Measurements from ENCODE around the gene MTOR.

MTOR gene

DNA sequence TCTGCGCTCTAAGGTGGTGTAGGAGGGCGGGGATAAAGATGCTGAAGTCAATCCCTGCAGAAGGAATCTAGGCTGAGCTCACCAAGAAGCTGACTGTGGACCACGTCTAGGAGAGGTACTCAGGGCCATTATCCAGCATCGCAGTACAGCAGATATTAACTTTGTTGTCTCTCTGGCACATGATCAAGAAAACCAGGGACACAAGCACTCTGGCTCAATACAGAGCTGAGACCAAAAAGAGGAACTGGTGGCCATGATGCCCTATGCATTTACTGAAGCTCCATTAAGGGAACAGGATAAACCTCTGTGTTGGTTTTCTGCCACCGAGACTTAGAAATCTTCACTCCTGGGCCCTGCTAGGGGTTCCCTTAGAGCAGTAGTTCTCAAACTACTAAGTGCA is 111.2 kb downstream of the MTOR start:
- no peaks in the 10 kb centered on the region for H3K36me3 ChIP-seq (ENCODE audit: control insufficient read depth, insufficient read depth, low read length)
- H3K9ac ChIP-seq (ENCODE audit: low read length) = no peak overlapping the region
- H3K4me1 ChIP-seq (ENCODE audit: control insufficient read depth, insufficient read depth, low read length) = no peaks in the 10 kb centered on the region
- no peaks in the 10 kb centered on the region for H3K27me3 ChIP-seq (ENCODE audit: control insufficient read depth, insufficient read depth, low read length)
- H3K9me3 ChIP-seq (ENCODE audit: control insufficient read depth, low read length) = no peaks in the 10 kb centered on the region
- H3K4me3 ChIP-seq (ENCODE audit: low read length) = no peak overlapping the region

DNA sequence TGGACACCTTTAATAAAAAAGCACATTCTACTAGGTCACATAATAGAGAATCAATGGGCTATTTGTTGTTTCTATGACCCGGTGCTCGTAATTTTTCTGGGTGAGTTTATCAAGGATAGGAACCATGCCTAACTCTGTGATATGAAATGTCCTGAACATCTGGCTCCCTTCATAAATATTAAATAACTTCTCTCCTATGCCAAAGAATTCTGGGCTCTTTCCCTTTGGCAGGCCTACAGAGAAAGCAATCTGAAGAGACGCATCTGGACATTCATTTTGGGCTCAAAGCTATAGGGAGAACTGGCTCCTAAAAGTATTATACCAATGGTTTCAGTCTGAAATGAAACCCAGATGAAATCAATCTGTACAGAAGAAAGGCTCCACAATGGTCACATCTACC is 112.0 kb downstream of the MTOR start:
- Histone ChIP-seq H3K9ac (ENCODE audit: low read length) (no peak overlapping the region), H3K9me3 (ENCODE audit: control insufficient read depth, low read length) (no peaks in the 10 kb centered on the region), H3K36me3 (ENCODE audit: control insufficient read depth, insufficient read depth, low read length) (no peaks in the 10 kb centered on the region), H3K4me1 (ENCODE audit: control insufficient read depth, insufficient read depth, low read length) (no peaks in the 10 kb centered on the region), H3K4me3 (ENCODE audit: low read length) (no peak overlapping the region), H3K27me3 (ENCODE audit: control insufficient read depth, insufficient read depth, low read length) (no peaks in the 10 kb centered on the region)

DNA sequence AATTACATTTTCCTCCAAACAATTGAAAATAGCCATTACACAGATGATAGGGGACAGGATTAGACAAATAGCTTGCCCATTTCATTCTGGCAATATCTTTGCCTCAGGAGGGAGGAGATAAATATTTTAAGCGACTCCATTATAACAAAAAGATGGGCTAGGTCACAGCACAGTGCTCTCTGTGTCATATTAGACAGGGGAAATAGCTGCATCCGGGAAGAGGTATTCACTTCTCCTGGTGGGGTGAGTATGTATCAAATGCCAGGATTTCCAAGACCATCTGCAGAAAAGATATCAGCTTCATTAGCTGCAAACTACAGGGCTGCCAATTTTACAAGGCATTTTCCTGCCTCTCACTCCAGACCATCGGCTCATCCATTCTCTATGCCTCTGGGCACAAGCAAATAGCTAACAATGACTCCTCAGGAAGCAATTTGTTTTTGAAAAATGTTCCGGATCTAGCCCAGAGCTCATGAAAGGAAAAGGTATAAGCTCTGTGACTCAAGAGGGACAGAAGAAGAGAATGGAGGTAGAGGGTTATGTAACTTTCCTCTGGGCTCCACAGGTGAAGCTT is 115.1 kb downstream of the MTOR start:
- no peak overlapping the region for H3K4me3 ChIP-seq (ENCODE audit: low read length)
- H3K36me3 ChIP-seq (ENCODE audit: control insufficient read depth, insufficient read depth, low read length) = no peaks in the 10 kb centered on the region
- no peaks in the 10 kb centered on the region for H3K9me3 ChIP-seq (ENCODE audit: control insufficient read depth, low read length)
- H3K27me3 ChIP-seq (ENCODE audit: control insufficient read depth, insufficient read depth, low read length) = no peaks in the 10 kb centered on the region
- H3K4me1 ChIP-seq (ENCODE audit: control insufficient read depth, insufficient read depth, low read length) = no peaks in the 10 kb centered on the region
- H3K9ac ChIP-seq (ENCODE audit: low read length) = no peak overlapping the region

DNA sequence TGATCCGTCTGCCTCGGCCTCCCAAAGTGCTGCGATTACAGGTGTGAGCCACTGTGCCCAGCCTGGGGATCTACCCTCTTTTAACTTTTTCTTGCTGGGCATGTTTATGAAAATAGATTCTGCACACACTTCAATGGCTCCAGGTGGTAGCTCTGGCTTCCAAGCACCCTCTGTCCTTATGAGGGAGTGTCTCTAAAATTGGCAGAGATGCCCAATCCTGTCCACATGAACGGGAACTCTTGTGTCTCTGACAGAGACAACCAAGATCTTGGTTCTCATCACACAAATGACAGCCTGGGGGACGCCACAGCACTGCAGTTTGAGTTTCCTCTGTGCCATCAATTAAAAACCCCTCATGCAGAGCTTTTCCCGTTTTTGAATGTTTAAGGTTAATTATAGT is 116.6 kb downstream of the MTOR start:
- Histone ChIP-seq H3K36me3 (ENCODE audit: control insufficient read depth, insufficient read depth, low read length) (no peaks in the 10 kb centered on the region), H3K27me3 (ENCODE audit: control insufficient read depth, insufficient read depth, low read length) (no peaks in the 10 kb centered on the region), H3K9ac (ENCODE audit: low read length) (no peak overlapping the region), H3K4me1 (ENCODE audit: control insufficient read depth, insufficient read depth, low read length) (no peaks in the 10 kb centered on the region), H3K4me3 (ENCODE audit: low read length) (no peak overlapping the region), H3K9me3 (ENCODE audit: control insufficient read depth, low read length) (no peaks in the 10 kb centered on the region)

DNA sequence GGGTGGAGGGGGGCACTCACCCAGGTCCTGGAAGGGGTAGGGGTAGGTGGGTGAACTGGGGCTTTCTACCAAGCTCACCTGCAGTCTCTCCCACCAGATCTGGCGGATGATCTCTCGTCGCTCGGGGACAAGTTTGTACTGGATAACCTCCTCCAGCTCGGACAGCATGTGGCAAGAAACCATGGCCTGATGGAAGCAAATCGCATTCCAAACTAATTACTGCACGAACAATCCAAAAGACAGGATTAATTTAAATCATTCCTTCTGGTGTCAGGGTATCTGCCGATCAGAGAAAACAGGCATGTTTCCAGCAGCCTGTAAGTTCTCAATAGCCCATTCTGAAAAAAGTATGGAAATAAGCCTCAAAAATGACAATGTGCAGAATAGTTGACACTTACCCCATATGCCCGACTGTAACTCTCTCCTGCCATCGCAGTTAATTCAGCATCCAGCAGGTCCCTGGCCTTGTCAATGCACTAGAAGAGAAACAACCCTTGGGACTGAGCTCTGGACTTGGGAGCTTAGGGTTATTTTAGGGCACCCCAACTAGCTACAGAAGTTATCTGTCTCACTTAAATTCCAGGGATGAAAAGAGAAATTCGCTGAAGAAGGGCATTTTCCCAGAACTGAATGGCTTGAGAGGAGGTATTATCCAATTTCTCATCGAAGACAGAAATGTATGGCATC is 117.6 kb downstream of the MTOR start:
- H3K4me1 ChIP-seq (ENCODE audit: control insufficient read depth, insufficient read depth, low read length) = no peaks in the 10 kb centered on the region
- no peak overlapping the region for H3K4me3 ChIP-seq (ENCODE audit: low read length)
- H3K9ac ChIP-seq (ENCODE audit: low read length) = no peak overlapping the region
- no peaks in the 10 kb centered on the region for H3K9me3 ChIP-seq (ENCODE audit: control insufficient read depth, low read length)
- H3K36me3 ChIP-seq (ENCODE audit: control insufficient read depth, insufficient read depth, low read length) = no peaks in the 10 kb centered on the region
- H3K27me3 ChIP-seq (ENCODE audit: control insufficient read depth, insufficient read depth, low read length) = no peaks in the 10 kb centered on the region

DNA sequence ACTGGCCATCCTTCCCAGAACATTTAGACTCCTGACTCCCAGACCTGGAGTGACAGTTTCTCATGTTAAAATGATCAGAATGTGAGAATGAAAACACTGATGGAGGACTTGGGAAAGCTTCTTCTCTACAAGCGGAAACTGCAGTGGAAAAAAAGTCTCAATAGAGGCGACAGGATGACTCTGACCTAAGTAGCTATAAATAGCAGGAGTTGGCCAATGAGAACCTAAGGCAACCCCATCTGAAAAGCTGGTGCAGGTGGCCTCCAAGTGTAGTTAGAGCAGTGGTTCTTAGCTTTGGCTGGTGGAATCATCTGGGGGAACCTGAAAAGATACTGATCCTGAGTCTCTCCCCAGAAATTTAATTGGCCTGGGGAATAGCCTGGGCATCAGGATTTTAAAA is 118.4 kb downstream of the MTOR start:
- H3K4me3 ChIP-seq (ENCODE audit: low read length) = no peak overlapping the region
- H3K9me3 ChIP-seq (ENCODE audit: control insufficient read depth, low read length) = no peaks in the 10 kb centered on the region
- no peaks in the 10 kb centered on the region for H3K27me3 ChIP-seq (ENCODE audit: control insufficient read depth, insufficient read depth, low read length)
- H3K36me3 ChIP-seq (ENCODE audit: control insufficient read depth, insufficient read depth, low read length) = no peaks in the 10 kb centered on the region
- no peak overlapping the region for H3K9ac ChIP-seq (ENCODE audit: low read length)
- H3K4me1 ChIP-seq (ENCODE audit: control insufficient read depth, insufficient read depth, low read length) = no peaks in the 10 kb centered on the region

DNA sequence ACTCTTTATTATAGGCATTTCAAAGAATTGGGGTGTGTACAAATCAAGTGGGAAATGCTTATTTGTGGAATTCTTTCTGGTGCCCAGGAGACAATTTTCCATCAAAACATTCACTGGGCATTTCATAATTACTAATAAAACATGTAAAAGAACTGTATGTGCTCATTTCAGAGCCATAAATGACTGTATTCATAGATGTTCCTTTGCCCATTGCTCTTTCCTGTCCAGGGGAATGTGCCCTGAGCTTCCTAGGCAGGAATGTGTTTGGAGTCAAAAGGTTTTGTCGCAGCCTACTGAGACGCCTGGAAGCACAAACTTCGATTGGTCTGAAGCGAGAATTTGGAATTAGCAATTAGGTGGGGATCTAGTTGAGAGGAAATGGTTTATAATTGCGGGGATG is 119.0 kb downstream of the MTOR start:
- Histone ChIP-seq H3K36me3 (ENCODE audit: control insufficient read depth, insufficient read depth, low read length) (no peaks in the 10 kb centered on the region), H3K27me3 (ENCODE audit: control insufficient read depth, insufficient read depth, low read length) (no peaks in the 10 kb centered on the region), H3K4me3 (ENCODE audit: low read length) (no peak overlapping the region), H3K4me1 (ENCODE audit: control insufficient read depth, insufficient read depth, low read length) (no peaks in the 10 kb centered on the region), H3K9ac (ENCODE audit: low read length) (no peak overlapping the region), H3K9me3 (ENCODE audit: control insufficient read depth, low read length) (no peaks in the 10 kb centered on the region)

DNA sequence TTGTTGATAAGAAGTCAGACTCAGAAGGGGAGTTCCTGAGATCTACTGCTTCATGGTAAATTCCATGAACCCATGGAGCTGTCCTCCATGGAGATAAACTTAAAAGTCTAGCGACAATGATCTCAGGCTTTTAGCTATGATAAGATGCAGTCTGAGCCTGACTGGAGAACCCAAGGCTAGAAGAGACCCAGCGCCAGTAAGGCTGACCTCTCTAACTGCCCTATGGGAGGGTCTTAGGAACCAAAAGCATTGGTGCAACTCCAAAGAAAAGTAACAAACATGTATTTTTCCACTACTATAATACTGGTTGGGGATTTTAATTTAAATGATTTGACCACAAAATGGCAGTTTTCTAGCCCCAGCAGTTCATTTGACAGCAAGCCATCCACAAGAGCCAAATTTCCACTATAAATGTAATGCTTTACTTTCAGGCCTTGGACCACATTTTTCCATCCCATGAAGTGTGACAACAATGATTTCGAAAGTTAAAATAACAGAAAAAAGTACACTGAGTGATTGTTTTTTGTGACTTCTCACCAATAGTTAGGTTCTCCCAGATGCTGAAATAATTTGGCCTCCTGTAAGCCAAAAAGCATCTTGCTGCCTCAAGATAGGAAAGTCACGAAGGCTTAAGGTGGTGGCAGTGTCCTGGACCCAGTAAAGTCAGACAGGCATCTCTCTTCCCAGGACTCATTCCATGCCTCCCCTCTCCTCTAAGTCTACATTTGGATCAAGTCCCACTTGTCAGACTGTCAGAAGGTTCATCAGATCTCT is 119.5 kb downstream of the MTOR start:
- Histone ChIP-seq H3K4me1 (ENCODE audit: control insufficient read depth, insufficient read depth, low read length) (no peaks in the 10 kb centered on the region), H3K4me3 (ENCODE audit: low read length) (no peak overlapping the region), H3K36me3 (ENCODE audit: control insufficient read depth, insufficient read depth, low read length) (no peaks in the 10 kb centered on the region), H3K9ac (ENCODE audit: low read length) (no peak overlapping the region), H3K9me3 (ENCODE audit: control insufficient read depth, low read length) (no peaks in the 10 kb centered on the region), H3K27me3 (ENCODE audit: control insufficient read depth, insufficient read depth, low read length) (no peaks in the 10 kb centered on the region)

DNA sequence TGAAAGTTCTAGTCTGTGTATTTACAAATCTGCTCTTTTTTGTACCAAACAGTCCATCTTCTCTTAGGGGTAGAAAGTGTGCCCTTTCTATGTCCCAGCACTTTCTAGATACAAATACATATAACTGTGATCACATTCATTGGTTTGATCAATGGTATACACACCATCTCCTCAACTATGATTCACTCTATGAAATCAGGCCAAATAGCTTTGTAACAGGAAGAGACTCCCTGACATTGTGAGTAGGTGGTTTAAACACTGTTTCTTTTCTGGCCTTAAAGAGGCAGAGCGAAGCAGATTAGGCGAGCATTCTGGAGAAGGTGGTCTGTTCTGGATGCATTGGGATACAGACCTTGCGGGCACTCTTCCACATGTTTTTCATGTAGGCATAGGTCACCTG is 123.4 kb downstream of the MTOR start:
- Histone ChIP-seq H3K9ac (ENCODE audit: low read length) (no peak overlapping the region), H3K27me3 (ENCODE audit: control insufficient read depth, insufficient read depth, low read length) (no peaks in the 10 kb centered on the region), H3K4me3 (ENCODE audit: low read length) (no peak overlapping the region), H3K4me1 (ENCODE audit: control insufficient read depth, insufficient read depth, low read length) (no peaks in the 10 kb centered on the region), H3K36me3 (ENCODE audit: control insufficient read depth, insufficient read depth, low read length) (peaks cover 3% of the 10 kb centered on the region), H3K9me3 (ENCODE audit: control insufficient read depth, low read length) (no peaks in the 10 kb centered on the region)

DNA sequence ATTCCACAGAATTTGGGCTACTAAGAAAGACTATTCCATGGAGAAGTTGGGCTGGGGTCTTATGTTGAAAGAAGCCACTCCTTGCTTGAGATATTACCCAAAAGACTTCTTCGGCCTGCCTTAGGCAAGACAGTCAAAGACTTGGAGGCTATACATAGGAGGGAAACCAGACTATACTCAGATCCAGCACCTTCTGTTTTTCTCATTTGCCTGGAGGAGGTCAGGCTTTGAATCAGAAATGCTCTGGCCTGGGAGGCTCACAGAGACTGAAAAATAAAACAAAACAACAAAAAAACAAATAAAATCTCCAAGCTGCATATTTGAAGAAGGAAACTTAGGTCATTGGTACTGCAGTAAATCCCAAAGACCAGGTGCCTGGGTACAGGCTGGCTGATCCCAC is 124.3 kb downstream of the MTOR start:
- Histone ChIP-seq H3K9me3 (ENCODE audit: control insufficient read depth, low read length) (no peaks in the 10 kb centered on the region), H3K27me3 (ENCODE audit: control insufficient read depth, insufficient read depth, low read length) (no peaks in the 10 kb centered on the region), H3K4me3 (ENCODE audit: low read length) (no peak overlapping the region), H3K36me3 (ENCODE audit: control insufficient read depth, insufficient read depth, low read length) (peaks cover 10% of the 10 kb centered on the region), H3K9ac (ENCODE audit: low read length) (no peak overlapping the region), H3K4me1 (ENCODE audit: control insufficient read depth, insufficient read depth, low read length) (no peaks in the 10 kb centered on the region)

DNA sequence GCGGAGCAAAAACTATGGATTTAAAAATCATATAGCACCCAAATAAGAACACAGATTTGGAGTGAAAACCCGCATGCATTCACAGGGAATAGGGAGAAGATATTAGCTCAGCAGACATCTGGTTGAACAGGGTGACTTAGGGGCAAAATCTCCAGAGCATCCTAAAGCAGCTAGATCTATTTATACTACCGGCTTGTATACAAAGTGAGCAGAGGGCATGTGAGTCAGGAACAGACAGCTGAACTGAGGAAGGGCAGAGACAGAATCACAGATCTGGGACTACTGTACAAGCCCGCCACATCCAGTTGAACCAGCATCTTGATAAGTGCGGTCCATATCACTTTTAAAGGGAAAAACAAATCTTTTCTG is 127.5 kb downstream of the MTOR start:
- no peaks in the 10 kb centered on the region for H3K4me1 ChIP-seq (ENCODE audit: control insufficient read depth, insufficient read depth, low read length)
- H3K36me3 ChIP-seq (ENCODE audit: control insufficient read depth, insufficient read depth, low read length) = peaks cover 10% of the 10 kb centered on the region
- H3K27me3 ChIP-seq (ENCODE audit: control insufficient read depth, insufficient read depth, low read length) = no peaks in the 10 kb centered on the region
- H3K4me3 ChIP-seq (ENCODE audit: low read length) = no peak overlapping the region
- no peaks in the 10 kb centered on the region for H3K9me3 ChIP-seq (ENCODE audit: control insufficient read depth, low read length)
- no peak overlapping the region for H3K9ac ChIP-seq (ENCODE audit: low read length)

DNA sequence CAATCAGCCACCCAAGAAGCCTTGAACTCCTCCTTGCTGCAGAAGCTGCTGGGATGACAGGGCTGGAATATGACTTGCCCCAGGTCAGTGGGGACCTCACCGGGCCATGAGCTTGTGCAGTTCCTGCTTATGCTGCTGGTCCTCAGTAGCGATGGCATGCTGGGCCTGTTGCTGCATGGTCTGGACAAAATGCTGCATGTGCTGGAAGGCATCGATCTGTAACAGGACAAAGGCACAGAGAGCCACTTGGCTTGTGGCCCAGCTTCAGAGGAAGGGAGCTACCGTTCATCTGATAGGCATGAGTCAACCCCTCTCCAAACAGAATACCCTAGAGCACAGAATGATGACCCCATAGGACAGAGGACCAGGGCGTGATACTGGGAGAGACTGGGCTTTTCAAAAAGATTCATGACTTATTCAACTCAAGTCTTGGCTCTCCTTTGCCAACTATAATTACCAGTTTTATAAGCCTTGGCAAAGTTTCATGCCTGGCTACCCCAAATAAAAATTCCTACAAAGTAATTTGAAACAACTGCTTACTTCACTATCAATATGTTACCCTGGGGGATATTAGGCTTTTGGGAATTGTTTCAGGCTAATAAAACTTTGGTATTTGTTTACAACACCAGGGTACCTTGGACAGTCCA is 128.0 kb downstream of the MTOR start:
- Histone ChIP-seq H3K4me1 (ENCODE audit: control insufficient read depth, insufficient read depth, low read length) (no peaks in the 10 kb centered on the region), H3K9ac (ENCODE audit: low read length) (no peak overlapping the region), H3K36me3 (ENCODE audit: control insufficient read depth, insufficient read depth, low read length) (peaks cover 10% of the 10 kb centered on the region), H3K4me3 (ENCODE audit: low read length) (no peak overlapping the region), H3K9me3 (ENCODE audit: control insufficient read depth, low read length) (no peaks in the 10 kb centered on the region), H3K27me3 (ENCODE audit: control insufficient read depth, insufficient read depth, low read length) (no peaks in the 10 kb centered on the region)
